ENCODE data around the gene SDCBP2.
"Not testable (repeated sequence)": the region's sequence is repeated elsewhere in the genome, so short reads cannot be mapped to it uniquely, and the experiment has no call there.

SDCBP2 gene

DNA sequence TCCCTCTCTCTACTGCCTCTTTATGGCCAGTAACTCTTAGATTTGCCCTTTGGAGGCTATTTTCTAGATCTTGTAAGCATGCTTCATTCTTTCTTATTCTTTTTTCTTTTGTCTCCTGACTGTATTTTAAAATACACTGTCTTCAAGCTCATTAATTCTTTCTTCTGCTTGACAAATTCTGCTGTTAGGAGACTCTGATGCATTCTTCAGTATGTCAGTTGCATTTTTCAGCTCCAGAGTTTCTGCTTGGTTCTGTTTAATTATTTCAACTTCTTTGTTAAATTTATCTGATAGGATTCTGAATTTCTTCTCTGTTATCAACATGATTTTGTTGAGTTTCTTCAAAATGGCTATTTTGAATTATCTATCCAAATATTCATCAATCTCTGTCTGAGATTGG is 25.0 kb upstream of the SDCBP2 start:
- TF ChIP-seq, protein P1, sequence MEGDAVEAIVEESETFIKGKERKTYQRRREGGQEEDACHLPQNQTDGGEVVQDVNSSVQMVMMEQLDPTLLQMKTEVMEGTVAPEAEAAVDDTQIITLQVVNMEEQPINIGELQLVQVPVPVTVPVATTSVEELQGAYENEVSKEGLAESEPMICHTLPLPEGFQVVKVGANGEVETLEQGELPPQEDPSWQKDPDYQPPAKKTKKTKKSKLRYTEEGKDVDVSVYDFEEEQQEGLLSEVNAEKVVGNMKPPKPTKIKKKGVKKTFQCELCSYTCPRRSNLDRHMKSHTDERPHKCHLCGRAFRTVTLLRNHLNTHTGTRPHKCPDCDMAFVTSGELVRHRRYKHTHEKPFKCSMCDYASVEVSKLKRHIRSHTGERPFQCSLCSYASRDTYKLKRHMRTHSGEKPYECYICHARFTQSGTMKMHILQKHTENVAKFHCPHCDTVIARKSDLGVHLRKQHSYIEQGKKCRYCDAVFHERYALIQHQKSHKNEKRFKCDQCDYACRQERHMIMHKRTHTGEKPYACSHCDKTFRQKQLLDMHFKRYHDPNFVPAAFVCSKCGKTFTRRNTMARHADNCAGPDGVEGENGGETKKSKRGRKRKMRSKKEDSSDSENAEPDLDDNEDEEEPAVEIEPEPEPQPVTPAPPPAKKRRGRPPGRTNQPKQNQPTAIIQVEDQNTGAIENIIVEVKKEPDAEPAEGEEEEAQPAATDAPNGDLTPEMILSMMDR (IDR thresholded peaks at IDR 0.05; ENCODE audit: low read depth, low read length, missing control alignments): no peak
- H3K27ac ChIP-seq: no peak overlapping the region
- in situ Hi-C loops (cut with HindIII; ENCODE audit: low pct_ligation_motif_present, low sequenced_read_pairs): no loop called here
- H3K27me3 ChIP-seq (replicated peaks): no peaks in the 10 kb centered on the region
- peaks cover 5% of the 10 kb centered on the region for H3K36me3 ChIP-seq (replicated peaks)
- no peak overlapping the region for H3K4me3 ChIP-seq (ENCODE audit: low read depth, low read length)
- no peak for DNase-seq

DNA sequence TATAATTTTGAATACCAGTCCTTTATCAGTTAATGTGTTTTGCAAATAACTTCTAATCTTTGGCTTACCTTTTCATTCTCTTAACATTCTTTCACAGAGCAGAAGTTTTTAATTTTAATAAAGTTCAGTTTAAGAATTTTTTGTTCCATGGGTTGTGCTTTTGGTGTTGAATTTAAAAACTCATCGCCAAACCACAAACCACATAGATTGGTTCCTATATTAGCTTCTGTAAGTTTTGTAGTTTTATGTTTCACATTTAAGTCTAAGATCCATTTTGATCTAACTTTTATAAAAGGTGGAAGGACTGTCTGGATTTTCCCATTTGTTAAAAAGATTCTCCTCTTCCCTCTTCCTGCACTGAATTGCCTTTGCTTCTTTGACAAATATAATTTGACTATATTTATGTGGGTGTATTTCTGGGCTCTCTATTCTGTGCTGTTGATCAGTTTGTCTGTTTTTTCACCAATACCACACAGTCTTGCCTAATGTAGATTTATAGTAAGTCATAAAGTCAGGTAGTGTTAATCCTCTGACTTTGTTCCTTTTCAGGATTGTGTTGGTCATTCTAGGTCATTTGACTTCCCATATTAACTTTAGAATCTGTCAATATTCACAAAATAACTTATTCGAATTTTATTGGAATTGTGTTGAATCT is 17.5 kb upstream of the SDCBP2 start:
- Histone ChIP-seq H3K4me3 (ENCODE audit: low read depth, low read length) (no peak overlapping the region), H3K27me3 (replicated peaks) (no peaks in the 10 kb centered on the region), H3K27ac (no peak overlapping the region), H3K36me3 (replicated peaks) (no peaks in the 10 kb centered on the region)
- TF ChIP-seq, protein P1 (IDR thresholded peaks at IDR 0.05; ENCODE audit: low read depth, low read length, missing control alignments): no peak
- DNase-seq: no peak
- in situ Hi-C loops (cut with HindIII; ENCODE audit: low pct_ligation_motif_present, low sequenced_read_pairs): no loop called here

DNA sequence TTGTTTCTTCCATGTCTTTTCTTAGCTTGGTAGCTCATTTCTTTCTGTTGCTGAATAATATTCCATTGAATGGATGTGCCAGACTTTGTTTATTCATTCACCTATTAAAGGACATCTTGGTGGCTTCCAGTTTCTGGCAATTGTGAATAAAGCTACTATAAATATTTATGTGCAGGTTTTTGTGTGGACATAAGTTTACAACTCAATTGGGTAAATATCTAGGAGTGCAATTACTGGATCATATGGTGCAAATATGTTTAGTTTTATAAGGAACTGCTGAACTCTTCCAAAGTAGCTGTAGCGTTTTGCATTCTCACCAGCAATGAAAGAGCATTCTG is 16.8 kb upstream of the SDCBP2 start:
- H3K27ac ChIP-seq: no peak overlapping the region
- in situ Hi-C loops (cut with HindIII; ENCODE audit: low pct_ligation_motif_present, low sequenced_read_pairs): no loop called here
- no peak overlapping the region for H3K4me3 ChIP-seq (ENCODE audit: low read depth, low read length)
- TF ChIP-seq, protein P1 (IDR thresholded peaks at IDR 0.05; ENCODE audit: low read depth, low read length, missing control alignments): no peak
- no peaks in the 10 kb centered on the region for H3K36me3 ChIP-seq (replicated peaks)
- no peaks in the 10 kb centered on the region for H3K27me3 ChIP-seq (replicated peaks)
- DNase-seq: no peak

DNA sequence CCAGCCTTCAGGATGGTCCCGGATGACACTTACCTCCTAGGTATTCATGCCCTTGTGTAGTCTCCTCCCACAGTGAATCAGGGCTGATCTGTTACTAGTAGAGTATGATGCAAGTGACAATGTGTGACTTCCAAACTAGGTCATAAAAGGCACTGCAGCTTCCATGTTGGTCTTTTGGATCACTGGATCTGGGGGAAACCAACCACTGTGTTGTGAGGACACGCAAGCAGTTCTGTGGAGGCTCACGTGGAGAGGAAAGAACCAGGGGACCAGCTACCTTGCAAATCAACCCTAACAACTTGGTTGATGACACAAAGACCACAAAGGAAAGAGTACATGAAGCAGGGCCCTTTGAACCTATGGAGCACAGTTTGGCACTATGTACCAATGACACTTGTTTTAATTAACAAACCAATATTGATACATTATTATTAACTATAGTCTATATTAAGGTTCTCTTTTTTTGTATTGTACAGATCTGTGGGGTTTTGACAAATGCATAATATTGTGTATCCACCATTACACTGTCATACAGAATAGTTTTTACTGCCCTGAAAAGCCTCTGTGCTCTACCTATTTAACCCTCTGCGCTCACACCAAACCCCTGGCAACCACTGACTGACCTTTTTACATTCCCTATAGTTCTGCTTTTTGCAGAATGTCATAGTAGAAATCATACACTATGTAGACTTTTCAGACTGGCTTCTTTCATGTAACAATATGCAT is 16.3 kb upstream of the SDCBP2 start:
- in situ Hi-C loops (cut with HindIII; ENCODE audit: low pct_ligation_motif_present, low sequenced_read_pairs): no loop called here
- Histone ChIP-seq H3K27me3 (replicated peaks) (no peaks in the 10 kb centered on the region), H3K36me3 (replicated peaks) (no peaks in the 10 kb centered on the region), H3K4me3 (ENCODE audit: low read depth, low read length) (no peak overlapping the region), H3K27ac (no peak overlapping the region)
- TF ChIP-seq, protein P1 (IDR thresholded peaks at IDR 0.05; ENCODE audit: low read depth, low read length, missing control alignments): no peak
- DNase-seq: no peak

DNA sequence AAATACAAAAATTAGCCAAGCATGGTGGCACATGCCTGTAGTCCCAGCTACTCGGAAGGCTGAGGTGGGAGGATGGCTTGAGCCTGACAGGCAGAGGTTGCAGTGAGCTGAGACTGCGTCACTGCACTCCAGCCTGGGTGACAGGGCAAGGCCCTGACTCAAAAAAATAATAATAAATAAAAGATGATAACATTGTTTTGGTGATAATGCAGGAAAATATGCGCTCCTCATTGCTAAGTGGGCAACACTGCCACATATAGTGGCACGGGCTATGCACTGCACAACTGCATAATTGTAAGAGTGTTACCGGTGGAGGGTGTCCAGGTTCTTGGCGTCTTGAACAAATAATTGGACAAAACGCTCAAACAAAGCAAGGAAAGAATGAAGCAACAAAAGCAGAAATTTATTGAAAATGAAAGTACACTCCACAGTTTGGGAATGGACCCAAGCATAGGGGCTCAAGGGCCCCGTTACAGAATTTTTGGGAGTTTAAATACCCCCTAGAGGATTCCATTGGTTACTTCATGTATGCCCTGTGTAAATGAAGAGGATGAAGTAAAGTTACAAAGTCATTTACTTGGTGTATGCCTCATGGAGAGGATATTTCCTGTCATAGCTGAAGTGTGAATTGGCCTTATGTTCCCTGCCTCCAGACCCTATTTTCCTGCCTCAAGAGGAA is 14.6 kb upstream of the SDCBP2 start:
- H3K27me3 ChIP-seq (replicated peaks); H3K4me3 ChIP-seq (ENCODE audit: low read depth, low read length); H3K36me3 ChIP-seq (replicated peaks); in situ Hi-C loops (cut with HindIII; ENCODE audit: low pct_ligation_motif_present, low sequenced_read_pairs): not testable (repeated sequence)
- DNase-seq: peak; percentile 32
- H3K27ac ChIP-seq: peak overlapping the region; percentile 65

DNA sequence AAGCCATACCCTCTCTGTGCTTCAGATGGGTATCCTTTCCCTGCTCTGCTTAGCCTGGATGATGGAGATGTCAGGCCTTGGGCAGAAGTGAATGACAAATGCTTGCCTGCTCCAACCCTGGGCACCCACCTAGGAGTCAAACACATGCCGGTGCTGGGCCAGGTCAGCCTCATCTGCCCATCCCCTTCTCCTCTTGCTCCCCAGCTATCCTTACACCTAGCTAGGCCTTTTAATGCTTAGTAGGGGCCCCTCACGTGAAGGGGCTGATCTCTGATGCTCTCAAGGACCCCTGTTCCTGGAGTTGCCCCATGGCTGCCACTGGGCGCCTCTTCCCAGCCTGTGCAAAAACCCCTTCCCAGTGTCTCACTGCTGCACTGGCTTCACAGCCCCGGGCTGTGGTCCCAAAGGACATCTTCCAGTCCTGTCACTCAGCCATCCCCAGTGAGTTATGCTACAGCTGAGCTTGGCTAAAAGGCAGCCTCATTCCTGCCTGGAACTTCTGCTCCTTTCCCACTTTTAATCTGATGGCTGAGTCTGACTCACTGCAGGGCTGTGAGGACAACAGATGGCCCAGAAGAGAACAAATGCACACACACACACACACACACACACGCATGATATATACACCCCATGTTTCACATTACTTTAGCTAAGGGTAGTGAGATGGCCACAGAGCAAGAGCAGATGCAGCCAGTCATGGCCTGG is 12.8 kb upstream of the SDCBP2 start:
- H3K4me3 ChIP-seq (ENCODE audit: low read depth, low read length): no peak overlapping the region
- in situ Hi-C loops (cut with HindIII; ENCODE audit: low pct_ligation_motif_present, low sequenced_read_pairs): no loop called here
- H3K36me3 ChIP-seq (replicated peaks): no peaks in the 10 kb centered on the region
- peak; percentile 70 for DNase-seq
- peak overlapping the region; percentile 69 for H3K27ac ChIP-seq
- no peaks in the 10 kb centered on the region for H3K27me3 ChIP-seq (replicated peaks)
- TF ChIP-seq, protein P1 (IDR thresholded peaks at IDR 0.05; ENCODE audit: low read depth, low read length, missing control alignments): no peak
